WERI-Rb-1 (cell line): ENCODE results near the gene SCYL2.
"Not testable (repeated sequence)": the region's sequence is repeated elsewhere in the genome, so short reads cannot be mapped to it uniquely, and the experiment has no call there.

Experiments
- DNase-seq: peaks from one replicate; pipeline ENCODE4 v3.0.0-alpha.2; 2020
- H3K27ac ChIP-seq: fragments of 250-450 bp; sonication (Bioruptor Pico); 2 replicates; pipeline ENCODE4 v1.5.1; 2020; ENCODE audit warnings: mild to moderate bottlenecking, moderate library complexity
- H3K27me3 ChIP-seq: fragments of 250-450 bp; sonication (Bioruptor Pico); 2 replicates; pipeline ENCODE4 v1.5.1; 2021; ENCODE audit warnings: mild to moderate bottlenecking, low read depth, moderate library complexity; ENCODE audit not compliant: insufficient read depth, severe bottlenecking
- H3K36me3 ChIP-seq: fragments of 250-450 bp; sonication (Bioruptor Pico); 2 replicates; pipeline ENCODE4 v1.5.1; 2020; ENCODE audit warnings: mild to moderate bottlenecking, moderate library complexity
- H3K4me3 ChIP-seq: 2 replicates; pipeline ENCODE4 v1.5.1; 2011; ENCODE audit warnings: low read depth, mild to moderate bottlenecking, control low read depth, low read length
- H3K9me3 ChIP-seq: fragments of 250-450 bp; sonication (Bioruptor Pico); 2 replicates; pipeline ENCODE4 v1.5.1; 2021; ENCODE audit warnings: mild to moderate bottlenecking, moderate library complexity; ENCODE audit not compliant: severe bottlenecking
- CTCF ChIP-seq: IDR thresholded peaks from 2 replicates; pipeline ENCODE4 v1.5.1; 2011; ENCODE audit warnings: low read depth, mild to moderate bottlenecking, control low read depth, inconsistent platforms, low read length

Gene SCYL2

GRCh38 chr12:100279607-100280244 lies 12.7 kb downstream of the SCYL2 start:
- no peak for TF ChIP-seq CTCF
- H3K4me3 ChIP-seq, result no peak overlapping the region
- peaks cover 18% of the 10 kb centered on the region for H3K36me3 ChIP-seq
- no peak for DNase-seq
- H3K27me3 ChIP-seq, result no peaks in the 10 kb centered on the region
- no peaks in the 10 kb centered on the region for H3K9me3 ChIP-seq
- H3K27ac ChIP-seq, result no peak overlapping the region

GRCh38 chr12:100284556-100284955 lies 17.6 kb downstream of the SCYL2 start:
- H3K9me3 ChIP-seq, H3K4me3 ChIP-seq, H3K27me3 ChIP-seq, H3K27ac ChIP-seq, DNase-seq: not testable (repeated sequence)
- H3K36me3 ChIP-seq, result peaks cover 14% of the 10 kb centered on the region

GRCh38 chr12:100289038-100289437 lies 22.1 kb downstream of the SCYL2 start:
- Histone ChIP-seq H3K4me3 (no peak overlapping the region), H3K36me3 (peaks cover 14% of the 10 kb centered on the region), H3K27ac (no peak overlapping the region), H3K27me3 (no peaks in the 10 kb centered on the region), H3K9me3 (no peaks in the 10 kb centered on the region)
- no peak for DNase-seq
- TF ChIP-seq CTCF, result no peak

- Histone ChIP-seq H3K27me3 (no peaks in the 10 kb centered on the region), H3K36me3 (peaks cover 10% of the 10 kb centered on the region), H3K4me3 (no peak overlapping the region), H3K27ac (no peak overlapping the region), H3K9me3 (no peaks in the 10 kb centered on the region)
- no peak for TF ChIP-seq CTCF
- DNase-seq, result no peak
Observed at GRCh38 chr12:100290016-100290415, 23.0 kb downstream of the SCYL2 start.

- Histone ChIP-seq H3K4me3 (no peak overlapping the region), H3K36me3 (peaks cover 12% of the 10 kb centered on the region), H3K27ac (no peak overlapping the region), H3K9me3 (no peaks in the 10 kb centered on the region), H3K27me3 (no peaks in the 10 kb centered on the region)
- DNase-seq, result no peak
- no peak for TF ChIP-seq CTCF
Observed at GRCh38 chr12:100293017-100293416, 26.0 kb downstream of the SCYL2 start.

GRCh38 chr12:100294366-100294765 lies 27.4 kb downstream of the SCYL2 start:
- DNase-seq, H3K4me3 ChIP-seq, H3K27me3 ChIP-seq, H3K9me3 ChIP-seq, H3K27ac ChIP-seq: not testable (repeated sequence)
- H3K36me3 ChIP-seq, result peaks cover 18% of the 10 kb centered on the region
